ENCODE measurements around the gene USP36. TPM values are rescaled to one million over a fixed set of nuclear protein-coding genes. Genes with fewer than 3 reads are reported as not detected.

The USP36 gene
- total and polyA plus RNA-seq, 12 donors = 13.9 to 69.1 (median 45.5) TPM

GRCh38 chr17:78783711-78784324 is 56.8 kb downstream of the USP36 start:
- H3K4me1 ChIP-seq (replicated peaks in 1 of 2) = peaks cover 8 to 32% of the 10 kb centered on the region in 2 donors
- WGBS, 4 donors = 50 to 64% (median 55%) methylated on average over 7 of the region's 7 CpGs
- no peaks in the 10 kb centered on the region for H3K36me3 ChIP-seq (replicated peaks in 1 of 2)
- intact Hi-C loops (cut with DNase I) = no loop called here
- DNase-seq = peak in 1 of 7 donors; percentile 24
- no peaks in the 10 kb centered on the region for H3K27me3 ChIP-seq
- peak overlapping the region; percentile 36 to 96 (median 68) for H3K27ac ChIP-seq
- H3K4me3 ChIP-seq = no peak overlapping the region
- no peaks in the 10 kb centered on the region for H3K9me3 ChIP-seq (replicated peaks in 1 of 3)
- no peak for TF ChIP-seq POLR2A (IDR thresholded peaks at IDR 0.05)
- TF ChIP-seq CTCF (IDR thresholded peaks at IDR 0.05) = no peak

- Histone ChIP-seq H3K27me3 (no peaks in the 10 kb centered on the region), H3K4me1 (replicated peaks in 1 of 2) (peaks cover 8 to 45% of the 10 kb centered on the region in 2 donors), H3K4me3 (peak within 1 kb of the TSS; percentile 62 to 97 (median 74)), H3K9me3 (replicated peaks in 1 of 3) (no peaks in the 10 kb centered on the region), H3K27ac (peak within 1 kb of the TSS; percentile 69 to 96 (median 91)), H3K36me3 (replicated peaks in 1 of 2) (no peaks in the 10 kb centered on the region)
- TF ChIP-seq POLR2A (IDR thresholded peaks at IDR 0.05) = peak; percentile 40 to 42
- TF ChIP-seq CTCF (IDR thresholded peaks at IDR 0.05) = peak in 1 of 6 experiments; percentile 2
- intact Hi-C loops (cut with DNase I) = no loop called here
- WGBS, 4 donors = 1% methylated on average over 52 to 53 of the region's 64 CpGs; no CpG with 5 or more reads in 2 of the 4 donors
- peak in 2 of 7 donors; percentile 38 to 43 for DNase-seq
Observed at GRCh38 chr17:78781893-78782304, 58.7 kb downstream of the USP36 start, which contains the start of gene CYTH1. CYTH1 (minus strand) TSS chr17:78782273; CDS start chr17:78782223, 50 bp downstream.

GRCh38 chr17:78781104-78781892 is 59.3 kb downstream of the USP36 start:
- peak in 1 of 2 donors; percentile 66 for TF ChIP-seq POLR2A (IDR thresholded peaks at IDR 0.05)
- TF ChIP-seq CTCF (IDR thresholded peaks at IDR 0.05) = no peak
- Histone ChIP-seq H3K4me3 (peak overlapping the region; percentile 62 to 97 (median 74)), H3K9me3 (replicated peaks in 1 of 3) (no peaks in the 10 kb centered on the region), H3K4me1 (replicated peaks in 1 of 2) (peaks cover 8 to 49% of the 10 kb centered on the region in 2 donors), H3K36me3 (replicated peaks in 1 of 2) (no peaks in the 10 kb centered on the region), H3K27me3 (no peaks in the 10 kb centered on the region), H3K27ac (peak overlapping the region; percentile 69 to 93 (median 88))
- DNase-seq = peak in 6 of 7 donors; percentile 52 to 71 (median 64)
- intact Hi-C loops (cut with DNase I) = no loop called here
- WGBS, 4 donors = 1 to 5% (median 3%) methylated on average over 11 to 67 of the region's 68 CpGs

- DNase-seq = peak in 1 of 7 donors; percentile 29
- Histone ChIP-seq H3K4me3 (peak overlapping the region in 1 of 4 donors; percentile 97), H3K36me3 (replicated peaks in 1 of 2) (no peaks in the 10 kb centered on the region), H3K9me3 (replicated peaks in 1 of 3) (no peaks in the 10 kb centered on the region), H3K4me1 (replicated peaks in 1 of 2) (peaks cover 8 to 58% of the 10 kb centered on the region in 2 donors), H3K27me3 (no peaks in the 10 kb centered on the region), H3K27ac (peak overlapping the region in 4 of 5 donors; percentile 46 to 92 (median 84))
- no peak for TF ChIP-seq POLR2A (IDR thresholded peaks at IDR 0.05)
- no peak for TF ChIP-seq CTCF (IDR thresholded peaks at IDR 0.05)
- 83 to 92% (median 89%) methylated on average over 6 of the region's 6 CpGs for WGBS, 4 donors
- intact Hi-C loops (cut with DNase I) = no loop called here
Observed at GRCh38 chr17:78780335-78780734, 60.3 kb downstream of the USP36 start.

Data from adrenal gland (tissue), 12 donors.